ENCODE results near the gene TRAPPC8. TPM values are rescaled to one million over a fixed set of nuclear protein-coding genes. Genes with fewer than 3 reads are reported as not detected.

The TRAPPC8 gene, protein sequence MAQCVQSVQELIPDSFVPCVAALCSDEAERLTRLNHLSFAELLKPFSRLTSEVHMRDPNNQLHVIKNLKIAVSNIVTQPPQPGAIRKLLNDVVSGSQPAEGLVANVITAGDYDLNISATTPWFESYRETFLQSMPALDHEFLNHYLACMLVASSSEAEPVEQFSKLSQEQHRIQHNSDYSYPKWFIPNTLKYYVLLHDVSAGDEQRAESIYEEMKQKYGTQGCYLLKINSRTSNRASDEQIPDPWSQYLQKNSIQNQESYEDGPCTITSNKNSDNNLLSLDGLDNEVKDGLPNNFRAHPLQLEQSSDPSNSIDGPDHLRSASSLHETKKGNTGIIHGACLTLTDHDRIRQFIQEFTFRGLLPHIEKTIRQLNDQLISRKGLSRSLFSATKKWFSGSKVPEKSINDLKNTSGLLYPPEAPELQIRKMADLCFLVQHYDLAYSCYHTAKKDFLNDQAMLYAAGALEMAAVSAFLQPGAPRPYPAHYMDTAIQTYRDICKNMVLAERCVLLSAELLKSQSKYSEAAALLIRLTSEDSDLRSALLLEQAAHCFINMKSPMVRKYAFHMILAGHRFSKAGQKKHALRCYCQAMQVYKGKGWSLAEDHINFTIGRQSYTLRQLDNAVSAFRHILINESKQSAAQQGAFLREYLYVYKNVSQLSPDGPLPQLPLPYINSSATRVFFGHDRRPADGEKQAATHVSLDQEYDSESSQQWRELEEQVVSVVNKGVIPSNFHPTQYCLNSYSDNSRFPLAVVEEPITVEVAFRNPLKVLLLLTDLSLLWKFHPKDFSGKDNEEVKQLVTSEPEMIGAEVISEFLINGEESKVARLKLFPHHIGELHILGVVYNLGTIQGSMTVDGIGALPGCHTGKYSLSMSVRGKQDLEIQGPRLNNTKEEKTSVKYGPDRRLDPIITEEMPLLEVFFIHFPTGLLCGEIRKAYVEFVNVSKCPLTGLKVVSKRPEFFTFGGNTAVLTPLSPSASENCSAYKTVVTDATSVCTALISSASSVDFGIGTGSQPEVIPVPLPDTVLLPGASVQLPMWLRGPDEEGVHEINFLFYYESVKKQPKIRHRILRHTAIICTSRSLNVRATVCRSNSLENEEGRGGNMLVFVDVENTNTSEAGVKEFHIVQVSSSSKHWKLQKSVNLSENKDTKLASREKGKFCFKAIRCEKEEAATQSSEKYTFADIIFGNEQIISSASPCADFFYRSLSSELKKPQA (N-terminal part only)
- total RNA-seq, result 28.7 and 29.4 TPM in 2 replicates

DNA sequence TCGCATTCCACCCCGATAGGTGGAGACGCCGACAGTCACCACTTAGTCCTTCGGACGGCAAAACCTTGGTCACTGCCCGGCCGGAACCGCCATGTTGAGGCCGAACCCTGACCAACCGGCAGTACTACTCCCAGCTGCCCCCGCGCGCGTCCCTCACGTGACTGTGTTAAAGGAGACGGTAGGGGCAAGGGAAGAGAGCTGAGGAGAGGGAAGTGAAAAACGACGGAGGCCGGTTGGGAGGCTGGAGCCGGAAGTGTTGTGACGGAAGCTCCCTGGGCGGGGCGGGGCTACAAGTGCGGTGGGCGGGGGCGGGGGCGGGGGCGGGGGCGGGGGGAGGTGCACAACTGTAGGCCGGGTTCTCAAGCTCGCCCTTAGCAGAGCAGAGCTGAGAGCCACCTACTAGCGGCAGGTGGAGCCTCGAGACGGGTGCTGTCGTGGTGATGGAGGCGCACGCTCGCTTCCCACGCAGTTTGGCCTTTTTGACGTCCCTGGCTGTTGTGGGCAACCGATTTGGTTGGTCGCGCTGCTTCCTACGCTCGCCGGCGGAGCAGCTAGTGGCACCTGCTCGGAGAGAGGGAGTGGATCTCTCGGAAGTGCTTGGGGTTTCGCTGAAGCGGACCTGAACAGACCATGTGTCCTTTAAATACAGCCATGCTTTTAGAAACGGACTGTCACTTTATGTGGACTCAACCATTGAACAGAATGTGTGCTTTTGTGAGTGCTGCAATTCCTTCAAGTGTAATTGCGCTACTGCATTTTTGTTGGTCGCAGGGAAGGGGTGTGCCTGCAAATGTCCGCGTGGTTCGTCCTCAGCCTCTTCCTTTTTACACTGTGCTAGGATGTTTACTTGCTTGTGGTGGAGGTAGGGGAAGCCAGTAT lies at the start of gene TRAPPC8:
Gene TRAPPC8 (minus strand): TSS at position 130 of the 879 bp plus-strand sequence. CDS start 364 bp downstream, outside the sequence.
- TF ChIP-seq, protein P1, sequence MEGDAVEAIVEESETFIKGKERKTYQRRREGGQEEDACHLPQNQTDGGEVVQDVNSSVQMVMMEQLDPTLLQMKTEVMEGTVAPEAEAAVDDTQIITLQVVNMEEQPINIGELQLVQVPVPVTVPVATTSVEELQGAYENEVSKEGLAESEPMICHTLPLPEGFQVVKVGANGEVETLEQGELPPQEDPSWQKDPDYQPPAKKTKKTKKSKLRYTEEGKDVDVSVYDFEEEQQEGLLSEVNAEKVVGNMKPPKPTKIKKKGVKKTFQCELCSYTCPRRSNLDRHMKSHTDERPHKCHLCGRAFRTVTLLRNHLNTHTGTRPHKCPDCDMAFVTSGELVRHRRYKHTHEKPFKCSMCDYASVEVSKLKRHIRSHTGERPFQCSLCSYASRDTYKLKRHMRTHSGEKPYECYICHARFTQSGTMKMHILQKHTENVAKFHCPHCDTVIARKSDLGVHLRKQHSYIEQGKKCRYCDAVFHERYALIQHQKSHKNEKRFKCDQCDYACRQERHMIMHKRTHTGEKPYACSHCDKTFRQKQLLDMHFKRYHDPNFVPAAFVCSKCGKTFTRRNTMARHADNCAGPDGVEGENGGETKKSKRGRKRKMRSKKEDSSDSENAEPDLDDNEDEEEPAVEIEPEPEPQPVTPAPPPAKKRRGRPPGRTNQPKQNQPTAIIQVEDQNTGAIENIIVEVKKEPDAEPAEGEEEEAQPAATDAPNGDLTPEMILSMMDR (IDR thresholded peaks at IDR 0.05; ENCODE audit: insufficient read depth, low read length, poor library complexity, severe bottlenecking), result peak; percentile 17
- H3K4me3 ChIP-seq (ENCODE audit: low read depth, low read length), result peak within 1 kb of the TSS; percentile 95
- no peaks in the 10 kb centered on the region for H3K36me3 ChIP-seq (ENCODE audit: control insufficient read depth, insufficient read depth, low read length)
- no peaks in the 10 kb centered on the region for H3K27me3 ChIP-seq (ENCODE audit: control insufficient read depth, insufficient read depth, low read length)
- peak; percentile 89 for DNase-seq (ENCODE audit: low read depth)

DNA sequence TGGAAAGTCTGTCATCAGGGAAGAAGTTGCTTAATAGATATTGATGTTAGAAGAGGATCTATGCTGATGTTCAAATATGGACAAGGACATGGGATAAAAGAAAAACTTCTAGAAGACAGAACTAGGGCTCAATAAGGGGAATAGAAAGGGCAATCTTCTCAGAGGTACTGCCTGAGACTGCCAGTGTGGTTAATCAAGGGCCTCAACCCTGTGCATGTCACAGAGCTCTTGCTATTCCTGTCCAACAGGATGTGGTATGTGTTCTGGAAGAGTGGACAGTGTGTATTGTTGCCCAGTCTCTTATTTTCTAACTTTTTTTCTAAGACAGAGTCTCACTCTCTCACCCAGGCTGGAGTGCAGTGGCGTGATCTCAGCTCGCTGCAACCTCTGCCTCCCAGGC lies 47.9 kb upstream of the TRAPPC8 start:
- TF ChIP-seq, protein P1 (IDR thresholded peaks at IDR 0.05; ENCODE audit: insufficient read depth, low read length, poor library complexity, severe bottlenecking), result no peak
- no peak for DNase-seq (ENCODE audit: low read depth)
- Histone ChIP-seq H3K36me3 (ENCODE audit: control insufficient read depth, insufficient read depth, low read length) (no peaks in the 10 kb centered on the region), H3K4me3 (ENCODE audit: low read depth, low read length) (no peak overlapping the region), H3K27me3 (ENCODE audit: control insufficient read depth, insufficient read depth, low read length) (no peaks in the 10 kb centered on the region)

DNA sequence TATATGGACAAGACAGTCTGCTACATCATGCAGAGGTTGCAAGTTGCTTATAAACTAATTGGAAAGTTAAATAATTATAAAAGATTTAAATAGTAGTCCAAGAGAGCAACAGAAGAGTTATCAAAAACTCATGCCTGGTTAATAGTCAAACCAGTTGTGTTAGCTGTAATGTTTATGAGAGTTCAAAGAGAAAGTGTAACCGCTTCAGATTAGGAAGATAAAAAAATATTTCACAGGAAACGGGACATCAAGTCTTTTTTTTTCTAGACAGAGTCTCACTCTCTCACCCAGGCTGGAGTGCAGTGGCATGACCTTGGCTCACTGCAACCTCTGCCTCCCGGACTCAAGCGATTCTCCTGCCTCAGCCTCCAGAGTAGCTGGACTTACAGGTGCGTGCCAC lies 41.0 kb upstream of the TRAPPC8 start:
- no peaks in the 10 kb centered on the region for H3K27me3 ChIP-seq (ENCODE audit: control insufficient read depth, insufficient read depth, low read length)
- TF ChIP-seq, protein P1 (IDR thresholded peaks at IDR 0.05; ENCODE audit: insufficient read depth, low read length, poor library complexity, severe bottlenecking), result no peak

DNA sequence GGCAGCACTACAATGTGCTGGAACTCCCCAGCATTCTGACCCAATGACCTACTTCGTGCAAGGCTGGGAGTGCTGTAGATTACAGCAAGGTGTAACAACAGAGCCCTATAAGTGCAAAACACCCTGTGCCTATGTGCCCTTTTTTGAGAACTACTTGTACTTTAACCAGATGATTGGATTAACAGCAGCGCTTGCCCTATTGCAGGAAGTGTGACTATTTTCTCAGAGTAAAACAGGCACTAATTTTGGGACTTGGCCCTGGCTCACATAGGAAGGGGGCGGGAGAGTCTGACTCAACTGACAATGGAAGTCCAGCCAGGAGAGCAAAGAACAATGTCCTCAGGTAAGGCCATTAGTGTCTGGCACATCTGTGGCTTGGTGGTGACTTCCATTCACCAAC lies 40.1 kb upstream of the TRAPPC8 start:
- H3K27me3 ChIP-seq (ENCODE audit: control insufficient read depth, insufficient read depth, low read length), result no peaks in the 10 kb centered on the region
- DNase-seq (ENCODE audit: low read depth), result no peak
- no peaks in the 10 kb centered on the region for H3K36me3 ChIP-seq (ENCODE audit: control insufficient read depth, insufficient read depth, low read length)
- H3K4me3 ChIP-seq (ENCODE audit: low read depth, low read length), result no peak overlapping the region
- TF ChIP-seq, protein P1 (IDR thresholded peaks at IDR 0.05; ENCODE audit: insufficient read depth, low read length, poor library complexity, severe bottlenecking), result no peak

More for the DNA sequence above, 41.0 kb upstream of the TRAPPC8 start:
- DNase-seq (ENCODE audit: low read depth), result no peak
- H3K4me3 ChIP-seq (ENCODE audit: low read depth, low read length), result no peak overlapping the region
- no peaks in the 10 kb centered on the region for H3K36me3 ChIP-seq (ENCODE audit: control insufficient read depth, insufficient read depth, low read length)

DNA sequence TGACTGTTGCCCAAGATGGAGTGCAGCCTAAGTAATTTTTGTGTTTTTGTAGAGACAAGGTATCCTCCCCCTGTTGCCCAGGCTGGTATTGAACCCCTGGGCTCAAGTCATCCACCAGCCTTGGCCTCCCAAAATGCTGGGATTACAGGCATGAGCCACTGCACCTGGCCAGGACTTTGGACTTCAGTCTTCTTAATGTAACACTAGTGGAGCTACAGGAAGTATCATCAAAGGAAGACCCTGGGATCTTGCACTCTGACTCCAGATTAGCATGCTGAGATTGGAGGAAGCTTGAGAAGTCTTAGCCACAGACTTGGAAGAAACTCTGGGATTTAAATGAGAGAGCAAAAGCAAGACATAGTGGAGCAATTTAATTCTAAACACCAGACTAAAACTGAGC lies 37.9 kb upstream of the TRAPPC8 start:
- TF ChIP-seq, protein P1 (IDR thresholded peaks at IDR 0.05; ENCODE audit: insufficient read depth, low read length, poor library complexity, severe bottlenecking), result no peak
- Histone ChIP-seq H3K27me3 (ENCODE audit: control insufficient read depth, insufficient read depth, low read length) (no peaks in the 10 kb centered on the region), H3K4me3 (ENCODE audit: low read depth, low read length) (no peak overlapping the region), H3K36me3 (ENCODE audit: control insufficient read depth, insufficient read depth, low read length) (no peaks in the 10 kb centered on the region)
- no peak for DNase-seq (ENCODE audit: low read depth)
